OCI-LY3 (cell line): ENCODE data around the gene COTL1.

Experiments
- H2AFZ ChIP-seq: fragments of 200-600, 300-600 bp; shearing (Covaris generic); 2 replicates; pipeline ENCODE4 v1.6.0; 2014; ENCODE audit warnings: antibody characterized with exemption, low read depth, low read length
- H3K27ac ChIP-seq: fragments of 200-600, 300-600 bp; sonication (generic); 2 replicates; pipeline ENCODE4 v1.5.1; 2014; ENCODE audit warnings: mild to moderate bottlenecking, low read length, moderate library complexity, mixed read lengths
- H3K27me3 ChIP-seq: fragments of 200-600, 300-600 bp; sonication (generic); 2 replicates; pipeline ENCODE4 v1.6.1; 2014; ENCODE audit warnings: low read depth, low read length, mixed read lengths
- H3K36me3 ChIP-seq: fragments of 200-600, 300-600 bp; sonication (generic); replicated peaks from 2 replicates; pipeline ENCODE3; 2014; ENCODE audit warnings: low read depth, low read length, mixed read lengths
- H3K4me1 ChIP-seq: fragments of 300-600, 200-600 bp; sonication (generic); 2 replicates; pipeline ENCODE4 v1.6.1; 2014; ENCODE audit warnings: low read length, mixed read lengths
- H3K4me2 ChIP-seq: fragments of 200-600, 300-600 bp; sonication (generic); 2 replicates; pipeline ENCODE4 v1.6.1; 2014; ENCODE audit warnings: low read length, mixed read lengths
- H3K4me3 ChIP-seq: fragments of 300-600, 200-600 bp; sonication (generic); 2 replicates; pipeline ENCODE4 v1.5.1; 2014; ENCODE audit warnings: antibody characterized with exemption, mild to moderate bottlenecking, low read length, moderate library complexity
- H3K79me2 ChIP-seq: fragments of 300-600, 200-600 bp; shearing (Covaris generic); 2 replicates; pipeline ENCODE4 v1.6.1; 2014; ENCODE audit warnings: mild to moderate bottlenecking, low read length, mixed read lengths
- H3K9ac ChIP-seq: fragments of 300-600, 200-600 bp; shearing (Covaris generic); 2 replicates; pipeline ENCODE4 v1.6.0; 2014; ENCODE audit warnings: mild to moderate bottlenecking, low read length, moderate library complexity
- H3K9me3 ChIP-seq: fragments of 200-600, 300-600 bp; shearing (Covaris generic); 2 replicates; pipeline ENCODE4 v1.6.1; 2014; ENCODE audit warnings: low read length, mixed read lengths; ENCODE audit not compliant: insufficient read depth
- H4K20me1 ChIP-seq: fragments of 200-600, 300-600 bp; sonication (generic); 2 replicates; pipeline ENCODE4 v1.6.1; 2016; ENCODE audit warnings: low read length, mixed read lengths; ENCODE audit not compliant: insufficient read depth
- CTCF ChIP-seq: fragments of 200-600, 300-600 bp; sonication (generic); IDR thresholded peaks from 2 replicates; pipeline ENCODE4 v1.5.1; 2014; ENCODE audit warnings: antibody characterized with exemption, low read length, low read depth
- EZH2phosphoT487 ChIP-seq: fragments of 200-600 bp; shearing (Covaris generic); IDR thresholded peaks from 2 replicates; pipeline ENCODE4 v1.6.1; 2018; ENCODE audit warnings: antibody characterized with exemption, mixed run types, low read depth

COTL1 gene

GRCh38 chr16:84613408-84614072 is 4.3 kb downstream of the COTL1 start:
- H3K36me3 ChIP-seq, result peaks cover 83% of the 10 kb centered on the region
- H3K27me3 ChIP-seq, result no peaks in the 10 kb centered on the region
- no peak overlapping the region for H2AFZ ChIP-seq
- H3K4me1 ChIP-seq, result peaks cover 40% of the 10 kb centered on the region
- no peak overlapping the region for H3K4me2 ChIP-seq
- no peak for TF ChIP-seq CTCF
- TF ChIP-seq EZH2phosphoT487, result no peak
- H3K9ac ChIP-seq, result no peak overlapping the region
- peaks cover 69% of the 10 kb centered on the region for H4K20me1 ChIP-seq
- no peak overlapping the region for H3K27ac ChIP-seq
- H3K79me2 ChIP-seq, result peaks cover 92% of the 10 kb centered on the region
- H3K9me3 ChIP-seq, result peaks cover 27% of the 10 kb centered on the region
- no peak overlapping the region for H3K4me3 ChIP-seq

DNA sequence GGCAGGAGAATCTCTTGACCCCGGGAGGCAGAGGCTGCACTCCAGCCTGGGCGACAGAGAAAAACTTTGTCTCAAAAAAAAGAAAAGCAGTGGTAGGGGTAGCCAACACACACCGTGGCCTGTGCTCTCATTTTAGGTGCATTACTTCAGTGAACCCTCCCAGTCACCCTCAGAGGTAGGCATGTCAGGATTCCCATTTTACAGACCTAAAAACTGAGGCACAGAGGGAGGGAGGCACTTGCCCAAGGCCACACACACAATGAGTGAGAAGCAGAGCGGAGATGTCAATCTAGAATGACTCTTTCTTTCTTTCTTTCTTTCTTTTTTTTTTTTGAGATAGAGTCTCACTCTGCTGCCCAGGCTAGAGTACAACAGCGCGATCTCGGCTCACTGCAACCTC is 5.2 kb downstream of the COTL1 start:
- peaks cover 27% of the 10 kb centered on the region for H3K9me3 ChIP-seq
- no peaks in the 10 kb centered on the region for H3K27me3 ChIP-seq
- peaks cover 99% of the 10 kb centered on the region for H3K79me2 ChIP-seq
- peaks cover 69% of the 10 kb centered on the region for H4K20me1 ChIP-seq
- H3K27ac ChIP-seq, result no peak overlapping the region
- TF ChIP-seq CTCF, result no peak
- no peak for TF ChIP-seq EZH2phosphoT487
- H3K9ac ChIP-seq, result no peak overlapping the region
- H2AFZ ChIP-seq, result no peak overlapping the region
- no peak overlapping the region for H3K4me2 ChIP-seq
- H3K36me3 ChIP-seq, result peaks cover 90% of the 10 kb centered on the region
- no peak overlapping the region for H3K4me3 ChIP-seq
- peaks cover 46% of the 10 kb centered on the region for H3K4me1 ChIP-seq

GRCh38 chr16:84611041-84611440 is 6.8 kb downstream of the COTL1 start:
- TF ChIP-seq CTCF (no peak), EZH2phosphoT487 (no peak)
- H3K4me3 ChIP-seq, result no peak overlapping the region
- H3K9me3 ChIP-seq, result peaks cover 36% of the 10 kb centered on the region
- H2AFZ ChIP-seq, result no peak overlapping the region
- peaks cover 68% of the 10 kb centered on the region for H4K20me1 ChIP-seq
- H3K27me3 ChIP-seq, result no peaks in the 10 kb centered on the region
- H3K4me2 ChIP-seq, result no peak overlapping the region
- no peak overlapping the region for H3K9ac ChIP-seq
- H3K4me1 ChIP-seq, result peaks cover 61% of the 10 kb centered on the region
- peak overlapping the region; percentile 91; the same call in 1 of the 2 replicates for H3K27ac ChIP-seq
- H3K79me2 ChIP-seq, result peaks cover 99% of the 10 kb centered on the region
- peaks cover 97% of the 10 kb centered on the region for H3K36me3 ChIP-seq

- peaks cover 62% of the 10 kb centered on the region for H3K4me1 ChIP-seq
- H2AFZ ChIP-seq, result no peak overlapping the region
- TF ChIP-seq EZH2phosphoT487 (no peak), CTCF (no peak)
- peaks cover 42% of the 10 kb centered on the region for H3K9me3 ChIP-seq
- no peak overlapping the region for H3K4me3 ChIP-seq
- H3K9ac ChIP-seq, result no peak overlapping the region; the same call in 1 of the 2 replicates
- no peaks in the 10 kb centered on the region for H3K27me3 ChIP-seq
- peak overlapping the region; percentile 91 for H3K27ac ChIP-seq
- H3K79me2 ChIP-seq, result peaks cover 99% of the 10 kb centered on the region
- peaks cover 97% of the 10 kb centered on the region for H3K36me3 ChIP-seq
- peaks cover 68% of the 10 kb centered on the region for H4K20me1 ChIP-seq
- H3K4me2 ChIP-seq, result peak overlapping the region; percentile 2; the same call in 1 of the 2 replicates
These were observed 7.5 kb downstream of the COTL1 start for GRCh38 chr16:84610376-84610775.
